AG09309 (cell line): ENCODE data around the gene SRRM4.

ENCODE experiments used
- DNase-seq: peaks from one replicate; pipeline ENCODE4 v3.0.0-alpha.2; 2010; ENCODE audit warnings: low read depth
- H3K4me3 ChIP-seq: 2 replicates; pipeline ENCODE4 v1.5.1; 2011; ENCODE audit warnings: mild to moderate bottlenecking, low read depth, low read length, moderate library complexity; ENCODE audit not compliant: control insufficient read depth
- TF ChIP-seq, protein P1 (sequence below): IDR thresholded peaks from 2 replicates; pipeline ENCODE4 v1.5.1; 2011; ENCODE audit warnings: mild to moderate bottlenecking, low read depth, low read length, inconsistent platforms; ENCODE audit not compliant: insufficient read depth, control insufficient read depth; ENCODE audit errors: missing control alignments

The SRRM4 gene

DNA sequence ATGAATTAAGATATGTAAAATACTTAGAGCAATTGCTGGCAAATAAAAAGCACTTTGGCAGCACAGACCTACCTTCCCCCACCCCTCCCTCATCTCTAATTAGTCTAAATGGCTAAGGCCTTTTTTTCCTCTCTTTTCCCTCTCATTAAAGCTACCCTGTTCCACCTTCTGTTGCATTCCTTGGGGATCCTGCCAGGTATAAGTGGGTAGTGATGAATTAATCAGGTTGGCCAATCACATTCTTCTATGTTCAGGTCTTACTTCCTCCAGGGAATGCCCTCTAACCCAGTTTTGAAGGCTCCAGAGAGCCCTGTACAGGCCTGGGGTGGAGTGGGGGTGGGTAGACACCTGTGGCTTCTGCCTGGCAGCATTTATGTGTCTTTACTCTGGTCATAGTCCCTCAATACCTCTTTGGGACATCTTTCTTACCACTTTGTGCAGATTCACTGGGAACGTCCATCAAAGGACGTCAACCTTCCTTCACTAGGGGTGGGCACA lies 225.8 kb downstream of the SRRM4 start:
- no peak for DNase-seq
- TF ChIP-seq, protein P1, sequence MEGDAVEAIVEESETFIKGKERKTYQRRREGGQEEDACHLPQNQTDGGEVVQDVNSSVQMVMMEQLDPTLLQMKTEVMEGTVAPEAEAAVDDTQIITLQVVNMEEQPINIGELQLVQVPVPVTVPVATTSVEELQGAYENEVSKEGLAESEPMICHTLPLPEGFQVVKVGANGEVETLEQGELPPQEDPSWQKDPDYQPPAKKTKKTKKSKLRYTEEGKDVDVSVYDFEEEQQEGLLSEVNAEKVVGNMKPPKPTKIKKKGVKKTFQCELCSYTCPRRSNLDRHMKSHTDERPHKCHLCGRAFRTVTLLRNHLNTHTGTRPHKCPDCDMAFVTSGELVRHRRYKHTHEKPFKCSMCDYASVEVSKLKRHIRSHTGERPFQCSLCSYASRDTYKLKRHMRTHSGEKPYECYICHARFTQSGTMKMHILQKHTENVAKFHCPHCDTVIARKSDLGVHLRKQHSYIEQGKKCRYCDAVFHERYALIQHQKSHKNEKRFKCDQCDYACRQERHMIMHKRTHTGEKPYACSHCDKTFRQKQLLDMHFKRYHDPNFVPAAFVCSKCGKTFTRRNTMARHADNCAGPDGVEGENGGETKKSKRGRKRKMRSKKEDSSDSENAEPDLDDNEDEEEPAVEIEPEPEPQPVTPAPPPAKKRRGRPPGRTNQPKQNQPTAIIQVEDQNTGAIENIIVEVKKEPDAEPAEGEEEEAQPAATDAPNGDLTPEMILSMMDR = no peak
- no peak overlapping the region for H3K4me3 ChIP-seq

DNA sequence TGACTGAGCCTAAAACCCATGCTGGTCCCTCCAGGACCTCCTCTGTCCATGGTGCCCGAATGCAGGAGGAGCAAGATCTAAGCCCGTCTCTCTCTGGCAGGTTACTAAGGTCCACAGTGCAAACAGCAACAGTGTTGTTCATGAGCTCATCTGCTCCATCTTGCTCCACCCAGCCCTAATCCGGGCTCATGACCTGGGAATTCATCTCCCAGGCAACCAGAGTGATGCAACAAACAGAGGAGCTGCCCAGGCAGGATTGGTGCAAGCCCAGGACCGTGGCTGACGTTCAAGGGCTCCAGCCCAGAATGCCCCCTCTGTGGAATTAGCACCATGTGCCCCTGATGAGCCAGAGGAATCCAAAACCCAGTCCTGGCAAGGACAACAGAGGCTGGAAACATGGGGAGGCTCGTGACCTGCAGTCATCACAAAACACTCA lies 227.3 kb downstream of the SRRM4 start:
- DNase-seq = no peak
- TF ChIP-seq, protein P1 = no peak
- H3K4me3 ChIP-seq = no peak overlapping the region

DNA sequence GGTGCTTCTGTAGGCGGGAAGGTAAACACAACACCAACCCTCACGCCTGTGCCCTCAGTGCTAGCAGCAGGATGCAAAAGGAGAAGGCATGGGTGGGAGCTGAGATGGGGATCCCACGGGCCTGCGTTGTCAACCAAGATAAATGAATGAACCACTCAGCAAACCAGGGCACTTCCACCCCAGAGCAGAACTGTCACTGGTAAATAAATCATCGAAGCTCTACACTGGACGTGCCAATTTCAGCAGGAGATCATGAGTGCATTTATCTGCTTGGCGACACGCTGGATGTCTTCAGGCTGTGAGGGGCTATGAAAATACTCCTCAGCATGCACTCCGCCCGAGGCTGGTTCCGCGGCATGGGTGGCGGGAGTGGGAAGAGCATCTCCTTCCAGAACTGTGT lies 230.5 kb downstream of the SRRM4 start:
- DNase-seq = no peak

More for the DNA sequence above, 230.5 kb downstream of the SRRM4 start:
- H3K4me3 ChIP-seq = no peak overlapping the region
- TF ChIP-seq, protein P1 = no peak
